Mesenchymal stem cell (in vitro differentiated cells and primary cell): ENCODE data around the gene SLC27A3. TPM values are rescaled to one million over a fixed set of nuclear protein-coding genes. Genes with fewer than 3 reads are reported as not detected.

ENCODE experiments used
- small RNA-seq: library from polyadenylated mRNA; stranded (forward); fragments of <200 nt; extraction: miRNeasy Mini kit (QIAGEN cat#:217004); gene quantifications from one replicate; pipeline ENCODE3, GENCODE V24; 2013; ENCODE audit warnings: low read depth

The SLC27A3 gene

Small RNAs within 50 kb of the gene (small RNA-seq; reads per million reads assigned to genes)
- not detected for gene RF00019
